ENCODE results near the gene MRPS27. TPM values are rescaled to one million over a fixed set of nuclear protein-coding genes. Genes with fewer than 3 reads are reported as not detected.
"Not testable (repeated sequence)": the region's sequence is repeated elsewhere in the genome, so short reads cannot be mapped to it uniquely, and the experiment has no call there.

MRPS27 gene
- total RNA-seq, 1 donor from 2014 or later: 56.0 TPM

GRCh38 chr5:72177538-72177937 is 142.5 kb downstream of the MRPS27 start:
- TF ChIP-seq, protein P1, sequence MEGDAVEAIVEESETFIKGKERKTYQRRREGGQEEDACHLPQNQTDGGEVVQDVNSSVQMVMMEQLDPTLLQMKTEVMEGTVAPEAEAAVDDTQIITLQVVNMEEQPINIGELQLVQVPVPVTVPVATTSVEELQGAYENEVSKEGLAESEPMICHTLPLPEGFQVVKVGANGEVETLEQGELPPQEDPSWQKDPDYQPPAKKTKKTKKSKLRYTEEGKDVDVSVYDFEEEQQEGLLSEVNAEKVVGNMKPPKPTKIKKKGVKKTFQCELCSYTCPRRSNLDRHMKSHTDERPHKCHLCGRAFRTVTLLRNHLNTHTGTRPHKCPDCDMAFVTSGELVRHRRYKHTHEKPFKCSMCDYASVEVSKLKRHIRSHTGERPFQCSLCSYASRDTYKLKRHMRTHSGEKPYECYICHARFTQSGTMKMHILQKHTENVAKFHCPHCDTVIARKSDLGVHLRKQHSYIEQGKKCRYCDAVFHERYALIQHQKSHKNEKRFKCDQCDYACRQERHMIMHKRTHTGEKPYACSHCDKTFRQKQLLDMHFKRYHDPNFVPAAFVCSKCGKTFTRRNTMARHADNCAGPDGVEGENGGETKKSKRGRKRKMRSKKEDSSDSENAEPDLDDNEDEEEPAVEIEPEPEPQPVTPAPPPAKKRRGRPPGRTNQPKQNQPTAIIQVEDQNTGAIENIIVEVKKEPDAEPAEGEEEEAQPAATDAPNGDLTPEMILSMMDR (IDR thresholded peaks at IDR 0.05; ENCODE audit: unreplicated experiment): no peak
- H3K9me3 Mint-ChIP-seq: no peaks in the 10 kb centered on the region
- H3K4me3 Mint-ChIP-seq: no peak overlapping the region
- H3K27me3 Mint-ChIP-seq (ENCODE audit: low read depth): no peaks in the 10 kb centered on the region
- peaks cover 3% of the 10 kb centered on the region for H3K36me3 Mint-ChIP-seq
- no peak for DNase-seq (ENCODE audit: low spot score in 2 of 2, unreplicated experiment in 2 of 2)
- H3K4me1 Mint-ChIP-seq: no peaks in the 10 kb centered on the region
- no peak overlapping the region for H3K27ac Mint-ChIP-seq

GRCh38 chr5:72172786-72173185 is 147.3 kb downstream of the MRPS27 start:
- peaks cover 3% of the 10 kb centered on the region for H3K36me3 Mint-ChIP-seq
- TF ChIP-seq, protein P1 (IDR thresholded peaks at IDR 0.05; ENCODE audit: unreplicated experiment): no peak
- no peaks in the 10 kb centered on the region for H3K9me3 Mint-ChIP-seq
- no peak overlapping the region for H3K4me3 Mint-ChIP-seq
- H3K27me3 Mint-ChIP-seq (ENCODE audit: low read depth): no peaks in the 10 kb centered on the region
- no peak overlapping the region for H3K27ac Mint-ChIP-seq
- DNase-seq (ENCODE audit: low spot score in 2 of 2, unreplicated experiment in 2 of 2): no peak
- peaks cover 9% of the 10 kb centered on the region for H3K4me1 Mint-ChIP-seq

DNA sequence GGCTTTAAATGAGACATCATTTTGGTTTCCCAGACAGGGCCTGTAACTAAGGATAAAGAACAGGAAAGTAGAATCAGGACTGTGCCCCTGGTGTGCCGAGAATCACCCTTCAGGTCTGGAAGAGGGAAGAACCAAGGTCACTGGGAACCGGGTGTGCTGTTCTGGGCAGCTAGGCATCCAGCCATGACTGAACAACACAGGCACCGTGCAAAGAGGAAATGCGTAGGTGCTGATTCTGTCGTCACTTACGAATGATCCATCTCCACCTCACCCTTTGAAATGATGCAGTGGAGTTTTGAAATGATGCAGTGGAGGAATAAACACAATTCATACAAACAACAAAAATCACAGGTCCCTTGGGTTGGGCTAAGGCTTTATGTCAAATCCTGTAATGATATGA is 148.4 kb downstream of the MRPS27 start:
- TF ChIP-seq, protein P1 (IDR thresholded peaks at IDR 0.05; ENCODE audit: unreplicated experiment): no peak
- Mint-ChIP-seq H3K27ac (no peak overlapping the region), H3K4me1 (peaks cover 19% of the 10 kb centered on the region)

GRCh38 chr5:72171181-72171580 is 148.9 kb downstream of the MRPS27 start:
- not testable (repeated sequence) for H3K4me3 Mint-ChIP-seq; H3K36me3 Mint-ChIP-seq; H3K27me3 Mint-ChIP-seq (ENCODE audit: low read depth); H3K27ac Mint-ChIP-seq; DNase-seq (ENCODE audit: low spot score in 2 of 2, unreplicated experiment in 2 of 2); H3K9me3 Mint-ChIP-seq
- H3K4me1 Mint-ChIP-seq: peaks cover 24% of the 10 kb centered on the region

More for the DNA sequence above, 148.4 kb downstream of the MRPS27 start:
- Mint-ChIP-seq H3K36me3 (peaks cover 3% of the 10 kb centered on the region), H3K27me3 (ENCODE audit: low read depth) (no peaks in the 10 kb centered on the region), H3K9me3 (no peaks in the 10 kb centered on the region), H3K4me3 (no peak overlapping the region)
- no peak for DNase-seq (ENCODE audit: low spot score in 2 of 2, unreplicated experiment in 2 of 2)

DNA sequence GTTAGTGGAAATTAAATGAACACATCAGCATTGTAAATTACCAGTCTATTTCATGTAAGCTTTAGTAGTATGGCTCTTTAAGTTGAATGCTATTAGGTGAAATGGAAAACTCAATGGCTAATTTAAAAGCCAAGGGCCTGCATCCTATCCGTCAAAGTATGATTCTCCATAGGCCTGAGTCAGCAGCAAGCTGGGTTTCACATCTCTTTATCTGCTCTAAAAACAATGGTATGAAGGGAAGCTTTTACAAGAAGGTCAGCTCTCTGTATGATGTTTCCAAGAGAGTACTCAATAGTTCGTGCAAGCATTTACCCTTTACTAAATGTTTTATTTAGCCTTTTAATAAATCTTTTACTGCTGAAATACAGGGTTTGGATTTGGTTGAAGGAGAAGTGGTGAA is 149.9 kb downstream of the MRPS27 start:
- Mint-ChIP-seq H3K4me3 (no peak overlapping the region), H3K4me1 (peaks cover 34% of the 10 kb centered on the region), H3K27me3 (ENCODE audit: low read depth) (no peaks in the 10 kb centered on the region), H3K27ac (no peak overlapping the region), H3K9me3 (no peaks in the 10 kb centered on the region), H3K36me3 (no peaks in the 10 kb centered on the region)
- TF ChIP-seq, protein P1 (IDR thresholded peaks at IDR 0.05; ENCODE audit: unreplicated experiment): no peak
- no peak for DNase-seq (ENCODE audit: low spot score in 2 of 2, unreplicated experiment in 2 of 2)

Small RNAs within 50 kb of the gene (microRNA-seq; reads per million reads assigned to microRNA genes)
- not detected for gene MIR4803

Other genes starting within 250 kb of the MRPS27 start
- gene MAP1B, start 212.8 kb downstream of the MRPS27 start, total RNA-seq: 60.8 to 61.2 TPM (median 61.0 TPM) in 3 replicates
- gene PTCD2, start 133 bp upstream of the MRPS27 start, total RNA-seq: 12.2 to 14.5 TPM (median 13.6 TPM) in 3 replicates
- not detected in 3 replicates for gene ZNF366, start 187.2 kb upstream of the MRPS27 start, total RNA-seq